HFF-Myc (cell line): ENCODE measurements around the gene RSRC1.

Source experiments
- DNase-seq: peaks from one replicate; pipeline ENCODE4 v3.0.0-alpha.2; 2011; ENCODE audit warnings: low read depth; ENCODE audit errors: extremely low read depth
- H3K4me3 ChIP-seq: replicated peaks from 2 replicates; pipeline ENCODE4 v1.5.1; 2011; ENCODE audit warnings: low read depth, mild to moderate bottlenecking, control low read depth, low read length
- CTCF ChIP-seq: IDR thresholded peaks from 2 replicates; pipeline ENCODE4 v1.5.1; 2012; ENCODE audit warnings: mild to moderate bottlenecking, low read depth, low read length, control low read depth; ENCODE audit errors: missing control alignments

Gene RSRC1

DNA sequence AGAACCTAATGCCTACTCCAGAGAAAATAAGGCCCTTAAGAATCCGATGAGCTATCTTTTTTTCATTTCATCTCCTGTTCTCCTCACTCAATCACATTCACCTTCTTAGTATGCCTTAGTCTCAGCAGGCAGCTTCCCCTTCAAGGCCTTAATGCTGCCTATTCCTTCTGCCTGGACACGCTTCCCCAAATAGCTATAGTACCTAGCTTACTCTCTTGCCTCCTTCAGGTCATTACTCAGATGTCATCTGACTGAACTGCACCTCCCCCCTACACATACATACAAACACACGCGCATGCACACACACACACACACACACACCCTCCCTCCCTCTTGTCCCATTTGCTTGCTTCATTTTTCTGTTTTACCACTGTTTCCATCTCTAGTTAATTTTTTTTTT lies 269.6 kb downstream of the RSRC1 start:
- no peak for DNase-seq
- H3K4me3 ChIP-seq: no peak overlapping the region
- no peak for TF ChIP-seq CTCF

GRCh38 chr3:158381262-158381868 lies 271.5 kb downstream of the RSRC1 start:
- peak; percentile 2 for DNase-seq
- no peak for TF ChIP-seq CTCF
- no peak overlapping the region for H3K4me3 ChIP-seq

DNA sequence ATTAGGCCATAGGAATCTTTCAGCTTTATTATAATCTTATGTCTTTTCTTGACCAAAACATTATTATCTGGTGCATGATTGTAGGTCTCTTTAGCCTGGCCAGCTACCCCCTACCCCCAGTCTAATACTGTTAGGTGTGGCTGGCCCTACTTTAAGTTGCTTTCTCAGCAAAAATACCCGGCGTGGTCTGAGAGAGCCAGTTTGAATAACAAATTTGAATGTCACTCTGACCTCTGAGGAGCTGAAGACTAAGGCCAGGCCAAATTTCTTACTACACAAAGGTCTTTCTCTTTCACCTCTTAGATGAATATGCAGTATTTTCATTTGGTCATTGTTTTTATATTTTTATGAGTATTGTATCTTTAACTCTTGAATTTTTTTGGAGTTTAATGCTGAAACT lies 272.6 kb downstream of the RSRC1 start:
- no peak overlapping the region for H3K4me3 ChIP-seq
- TF ChIP-seq CTCF: no peak
- no peak for DNase-seq

- no peak for TF ChIP-seq CTCF
- DNase-seq: no peak
- H3K4me3 ChIP-seq: no peak overlapping the region
These were observed 274.1 kb downstream of the RSRC1 start for GRCh38 chr3:158384019-158384418.

DNA sequence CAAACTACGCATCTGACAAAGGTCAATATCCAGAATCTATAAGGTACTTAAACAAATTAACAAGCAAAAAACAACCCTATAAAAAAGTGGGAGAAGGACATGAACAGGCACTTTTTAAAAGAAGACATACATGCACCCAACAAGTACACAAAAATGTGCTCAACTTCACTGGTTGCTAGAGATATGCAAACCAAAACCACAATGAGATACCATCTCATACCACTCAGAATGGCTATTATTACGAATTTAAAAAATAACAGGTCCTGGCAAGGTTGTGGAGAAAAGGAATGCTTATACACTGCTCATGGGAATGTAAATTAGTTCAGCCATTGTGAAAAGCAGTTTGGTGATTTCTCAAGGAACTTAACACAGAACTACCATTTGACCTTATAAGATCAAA lies 285.5 kb downstream of the RSRC1 start:
- H3K4me3 ChIP-seq: no peak overlapping the region
- no peak for DNase-seq
- no peak for TF ChIP-seq CTCF

DNA sequence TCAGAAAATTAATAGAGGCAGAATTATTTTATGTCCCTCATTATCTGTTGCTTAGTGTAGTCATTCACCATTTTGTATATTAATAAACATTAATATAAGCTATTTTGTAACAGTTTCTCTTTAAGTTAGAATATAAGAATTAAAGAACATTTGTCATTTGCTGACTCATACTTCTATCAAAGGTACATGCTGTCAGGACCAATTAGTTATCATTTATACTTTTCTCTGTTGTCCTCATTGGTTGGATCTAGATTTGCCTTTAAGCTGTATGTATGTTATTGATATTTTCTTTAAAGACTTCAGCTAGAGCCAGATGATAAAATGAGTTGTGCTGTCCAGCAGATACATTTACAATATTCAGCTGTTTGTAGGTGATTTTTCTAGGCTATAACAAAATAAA lies 292.7 kb downstream of the RSRC1 start:
- TF ChIP-seq CTCF: no peak
- DNase-seq: no peak
- H3K4me3 ChIP-seq: no peak overlapping the region

DNA sequence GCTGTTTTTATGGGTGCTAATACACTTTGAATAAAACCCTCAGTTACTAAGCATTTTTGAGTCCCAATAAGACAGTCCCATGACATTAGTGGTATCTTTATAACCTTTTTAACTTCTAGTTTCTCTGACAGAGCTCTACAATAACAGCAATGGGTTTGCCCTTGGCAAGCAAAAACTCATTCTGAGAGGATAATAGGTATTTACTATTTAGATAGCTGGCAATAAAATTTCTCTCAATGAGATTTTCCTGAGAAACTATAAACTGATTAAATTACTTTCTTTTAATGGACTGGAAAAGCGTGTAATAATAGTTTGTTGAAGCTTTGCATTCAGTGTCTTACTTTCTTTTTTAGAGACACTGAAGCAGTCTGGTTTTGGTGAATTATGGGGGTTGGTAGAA lies 293.1 kb downstream of the RSRC1 start:
- DNase-seq: no peak
- TF ChIP-seq CTCF: no peak
- no peak overlapping the region for H3K4me3 ChIP-seq
